ENCODE data around the gene DUSP28. TPM values are rescaled to one million over a fixed set of nuclear protein-coding genes. Genes with fewer than 3 reads are reported as not detected.

DUSP28 gene
- total and polyA plus RNA-seq, 2 of the 13 experiments (the other 11 are each of a cell fraction or from before 2014, with no cell fraction given): 5.2 to 8.6 TPM

DNA sequence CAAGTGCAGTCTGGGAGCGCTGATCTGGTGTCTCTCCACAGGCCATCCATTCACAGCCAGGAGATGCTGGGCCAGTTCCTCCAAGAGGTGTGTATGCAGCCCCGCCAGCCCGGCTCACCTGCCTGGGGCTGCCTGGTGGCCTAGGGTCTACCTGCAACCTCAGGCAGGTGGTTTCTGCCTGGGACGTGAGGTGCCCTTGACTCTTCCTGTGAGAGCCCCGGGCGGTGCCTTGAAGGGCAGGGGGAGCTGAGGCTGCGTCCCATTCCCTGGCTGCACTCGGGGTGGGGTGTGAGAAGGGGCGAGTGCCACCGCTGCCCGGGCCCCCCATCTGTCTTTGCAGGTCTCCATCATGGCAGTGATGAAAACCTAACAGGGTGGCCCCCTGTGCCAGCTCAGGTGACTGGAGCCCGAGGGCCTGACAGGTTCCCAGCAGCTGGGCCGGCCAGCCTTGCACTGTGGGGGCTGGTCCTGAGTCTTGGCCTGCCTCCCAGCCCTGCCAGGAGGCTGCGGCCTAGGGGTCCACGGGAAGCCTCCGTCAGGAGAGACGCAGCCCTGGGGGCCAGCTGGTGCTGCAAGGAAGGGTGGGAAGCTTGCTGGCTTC is 38.3 kb downstream of the DUSP28 start (continued):
- TF ChIP-seq RAD21 (CRISPR knock-in tag; IDR thresholded peaks at IDR 0.05): no peak
- no peak for TF ChIP-seq ZFP90 (CRISPR knock-in tag; IDR thresholded peaks at IDR 0.05; ENCODE audit: borderline replicate concordance)

DNA sequence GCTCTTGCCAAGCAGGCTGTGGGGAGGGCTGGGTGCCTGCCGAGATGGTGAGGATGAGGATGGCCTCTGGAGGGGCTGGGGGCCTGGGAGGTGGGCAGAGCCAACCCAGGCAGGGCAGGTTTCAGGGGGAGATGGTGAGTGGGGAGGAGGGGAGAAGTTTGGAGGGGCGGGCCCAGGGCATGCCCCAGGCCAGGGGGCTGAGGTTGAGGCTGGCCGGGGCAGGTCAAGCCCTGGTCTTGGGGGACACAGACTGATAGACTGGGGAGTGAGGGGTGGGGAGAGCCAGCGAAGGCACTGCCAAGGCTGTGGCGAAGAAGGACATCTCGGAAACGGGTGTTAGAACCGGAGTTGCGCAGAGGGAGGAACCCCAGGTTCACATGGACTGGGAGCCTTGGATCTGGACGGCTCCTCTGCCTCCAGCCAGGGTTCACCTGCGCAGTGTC is 39.0 kb downstream of the DUSP28 start:
- TF ChIP-seq CC2D1A (CRISPR knock-in tag; IDR thresholded peaks at IDR 0.05) (no peak), ZNF619 (CRISPR knock-in tag; IDR thresholded peaks at IDR 0.05) (no peak), MED13 (CRISPR knock-in tag; IDR thresholded peaks at IDR 0.05) (no peak), ZSCAN31 (CRISPR knock-in tag; IDR thresholded peaks at IDR 0.05; ENCODE audit: low read depth) (no peak), CBX2 (IDR thresholded peaks at IDR 0.05; ENCODE audit: low read depth, low read length) (no peak), CBX2 (CRISPR knock-in tag; IDR thresholded peaks at IDR 0.05; ENCODE audit: low read depth) (no peak), NONO (IDR thresholded peaks at IDR 0.05) (no peak), NONO (CRISPR knock-in tag; conservative IDR thresholded peaks at IDR 0.05) (no peak), ZNF446 (CRISPR knock-in tag; IDR thresholded peaks at IDR 0.05) (no peak), PHF5A (CRISPR knock-in tag; IDR thresholded peaks at IDR 0.05; ENCODE audit: low read depth, unreplicated experiment) (no peak), ZIK1 (CRISPR knock-in tag; IDR thresholded peaks at IDR 0.05; ENCODE audit: borderline replicate concordance, low read depth) (no peak), KDM4B (CRISPR knock-in tag; IDR thresholded peaks at IDR 0.05) (no peak), RBFOX2 (IDR thresholded peaks at IDR 0.05; ENCODE audit: low read depth, low read length) (no peak), STAG1 (CRISPR knock-in tag; IDR thresholded peaks at IDR 0.05) (no peak), XRCC5 (optimal IDR thresholded peaks at IDR 0.05; ENCODE audit: low read length) (no peak), ZFP90 (CRISPR knock-in tag; IDR thresholded peaks at IDR 0.05; ENCODE audit: borderline replicate concordance) (no peak), ZNF781 (CRISPR knock-in tag; IDR thresholded peaks at IDR 0.05; ENCODE audit: borderline replicate concordance, not compliant biosample characterization) (no peak)
- Histone ChIP-seq H3K79me2 (ENCODE audit: insufficient read depth, low read length) (peaks cover 3% of the 10 kb centered on the region), H3K9ac (ENCODE audit: insufficient read depth, low read depth, low read length) (no peak overlapping the region), H3K4me2 (ENCODE audit: low read depth, low read length) (no peak overlapping the region), H3K36me3 (replicated peaks in 1 of 2; ENCODE audit: control insufficient read depth in 1 of 2, insufficient read depth in 2 of 2, low read length in 2 of 2) (peaks cover 6 to 8% of the 10 kb centered on the region in 2 experiments; a peak in 3 of 5 replicates), H3K9me3 (ENCODE audit: low read length) (no peaks in the 10 kb centered on the region), H3K27me3 (ENCODE audit: control insufficient read depth in 1 of 2, insufficient read depth in 2 of 2, low read length in 2 of 2) (no peaks in the 10 kb centered on the region), H3K27ac (ENCODE audit: extremely low read length, insufficient read depth, low read length) (no peak overlapping the region), H2AFZ (ENCODE audit: low read length) (no peak overlapping the region), H4K20me1 (ENCODE audit: insufficient read depth, low read length) (no peaks in the 10 kb centered on the region), H3K4me3 (replicated peaks in 1 of 3; ENCODE audit: insufficient read depth in 1 of 3, low read depth in 2 of 3, low read length in 3 of 3) (no peak overlapping the region), H3K4me1 (ENCODE audit: insufficient read depth, low read length) (peaks cover 53% of the 10 kb centered on the region)
- ATAC-seq (no peak), DNase-seq (ENCODE audit: low spot score) (no peak), FAIRE-seq (no peak)
- BruUV-seq (replicated peaks): no TSS peak
- WGBS (ENCODE audit: low lambda C conversion rate): 97% methylated on average over 11 of the region's 11 CpGs
- ChIA-PET POLR2A (interaction anchor here (2.7 kb wide), 1 partner anchor 12 kb away, joined by 22 read pairs; the partner anchor contains the start of gene CAPN10), CTCF (ENCODE audit: low intra/inter-chr PET ratio, low total read pairs) (no interaction called here)
- in situ Hi-C loops (cut with HindIII; ENCODE audit: extremely low pct_ligation_motif_present, low pct_unique_long_range_greater_than_20kb): no loop called here
- intact Hi-C loops (cut with micrococcal nuclease; ENCODE audit: unreplicated experiment): no loop called here
